Endometrial microvascular endothelial cells (primary cell): ENCODE results near the gene ABCB6. TPM values are rescaled to one million over a fixed set of nuclear protein-coding genes. Genes with fewer than 3 reads are reported as not detected.

ENCODE experiments used
- total RNA-seq: library from RNA; depleted of rRNA; stranded (reverse); fragments of >200 nt; gene quantifications from one replicate; pipeline ENCODE4 v1.2.3, GENCODE V29; 2015; ENCODE audit errors: inconsistent ontology term

The ABCB6 gene
- total RNA-seq, 1 donor from 2014 or later = 24.8 TPM

Other genes with a start within 250 kb of the ABCB6 start
- not detected for gene FEV, start 233.8 kb downstream of the ABCB6 start, total RNA-seq
- not detected for gene CRYBA2, start 225.5 kb downstream of the ABCB6 start, total RNA-seq
- gene CFAP65, start 177.4 kb downstream of the ABCB6 start, total RNA-seq = not detected
- gene IHH, start 158.0 kb downstream of the ABCB6 start, total RNA-seq = not detected
- 25.8 TPM for gene NHEJ1, start 58.1 kb downstream of the ABCB6 start, total RNA-seq
- gene SLC23A3, start 48.9 kb downstream of the ABCB6 start, total RNA-seq = 0.19 TPM
- gene CNPPD1, start 42.0 kb downstream of the ABCB6 start, total RNA-seq = 32.7 TPM
- gene RETREG2, start 40.7 kb downstream of the ABCB6 start, total RNA-seq = 54.4 TPM
- 24.1 TPM for gene ZFAND2B, start 12.2 kb downstream of the ABCB6 start, total RNA-seq
- gene ATG9A, start 10.7 kb upstream of the ABCB6 start, total RNA-seq = 73.2 TPM
- 27.1 TPM for gene ANKZF1, start 10.8 kb upstream of the ABCB6 start, total RNA-seq
- 9.3 TPM for gene GLB1L, start 26.5 kb upstream of the ABCB6 start, total RNA-seq
- 5.5 TPM for gene STK16, start 26.5 kb upstream of the ABCB6 start, total RNA-seq
- not detected for gene TUBA4B, start 34.3 kb upstream of the ABCB6 start, total RNA-seq
- 18.4 TPM for gene TUBA4A, start 35.0 kb upstream of the ABCB6 start, total RNA-seq
- 29.9 TPM for gene DNAJB2, start 60.4 kb upstream of the ABCB6 start, total RNA-seq
- gene PTPRN, start 90.4 kb upstream of the ABCB6 start, total RNA-seq = not detected
- gene RESP18, start 113.8 kb upstream of the ABCB6 start, total RNA-seq = not detected
- 86.0 TPM for gene DNPEP, start 169.0 kb upstream of the ABCB6 start, total RNA-seq
- not detected for gene DES, start 199.4 kb upstream of the ABCB6 start, total RNA-seq
- gene SPEG, start 215.9 kb upstream of the ABCB6 start, total RNA-seq = not detected